Activated T-helper 2 cell treated with anti-CD3 and anti-CD28 coated beads, Interferon-gamma antibody, Interleukin-2, Interleukin-4, amounts not matched to agents 10 μg/mL and 5 μg/mL and 100 μg/mL, durations not matched to agents 14 hours and 24 hours and 36 hours (primary cell): ENCODE measurements around the gene RBMX2. TPM values are rescaled to one million over a fixed set of nuclear protein-coding genes. Genes with fewer than 3 reads are reported as not detected.

ENCODE experiments used
- total RNA-seq: library from RNA; stranded (reverse); gene quantifications from 2 replicates; pipeline ENCODE4 v1.2.3, GENCODE V29; 2022

The RBMX2 gene
- total RNA-seq, 1 donor from 2014 or later: 23.8 TPM

Other genes starting within 250 kb of the RBMX2 start
- gene AIFM1, start 236.1 kb upstream of the RBMX2 start, total RNA-seq: 48.7 and 51.1 TPM in 2 replicates
- gene RAB33A, start 230.0 kb upstream of the RBMX2 start, total RNA-seq: 28.4 and 29.7 TPM in 2 replicates
- gene ZNF280C, start 133.1 kb upstream of the RBMX2 start, total RNA-seq: 8.9 and 9.2 TPM in 2 replicates
- gene SLC25A14, start 62.1 kb upstream of the RBMX2 start, total RNA-seq: 10.5 TPM in 2 replicates
- gene GPR119, start 16.3 kb upstream of the RBMX2 start, total RNA-seq: not detected in 2 replicates